ENCODE measurements around the gene ARHGAP6.

DNA sequence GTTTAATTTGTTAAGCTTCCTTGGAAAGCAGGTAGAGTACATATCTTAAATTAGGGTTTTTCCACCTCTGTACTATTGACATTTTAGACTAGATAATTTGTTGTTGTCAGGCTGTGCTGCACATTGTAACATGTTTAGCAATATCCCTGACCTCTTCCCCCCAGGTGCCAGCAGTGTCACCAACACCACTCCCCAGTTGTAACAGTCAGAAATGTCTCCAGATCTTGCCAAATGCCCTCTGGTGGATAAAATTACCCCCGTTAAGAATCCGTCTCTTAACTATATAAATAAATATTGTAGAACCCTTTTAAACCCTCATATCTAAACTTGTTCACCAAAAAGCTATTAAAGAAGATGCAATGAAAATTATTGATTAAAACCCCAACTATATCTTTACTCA is 161.5 kb downstream of the ARHGAP6 start:
- TF ChIP-seq CTCF (IDR thresholded peaks at IDR 0.05; ENCODE audit: insufficient read depth, low read length) (no peak), POLR2AphosphoS5 (IDR thresholded peaks at IDR 0.05; ENCODE audit: low read depth) (no peak)
- TF ChIP-seq, protein P1, sequence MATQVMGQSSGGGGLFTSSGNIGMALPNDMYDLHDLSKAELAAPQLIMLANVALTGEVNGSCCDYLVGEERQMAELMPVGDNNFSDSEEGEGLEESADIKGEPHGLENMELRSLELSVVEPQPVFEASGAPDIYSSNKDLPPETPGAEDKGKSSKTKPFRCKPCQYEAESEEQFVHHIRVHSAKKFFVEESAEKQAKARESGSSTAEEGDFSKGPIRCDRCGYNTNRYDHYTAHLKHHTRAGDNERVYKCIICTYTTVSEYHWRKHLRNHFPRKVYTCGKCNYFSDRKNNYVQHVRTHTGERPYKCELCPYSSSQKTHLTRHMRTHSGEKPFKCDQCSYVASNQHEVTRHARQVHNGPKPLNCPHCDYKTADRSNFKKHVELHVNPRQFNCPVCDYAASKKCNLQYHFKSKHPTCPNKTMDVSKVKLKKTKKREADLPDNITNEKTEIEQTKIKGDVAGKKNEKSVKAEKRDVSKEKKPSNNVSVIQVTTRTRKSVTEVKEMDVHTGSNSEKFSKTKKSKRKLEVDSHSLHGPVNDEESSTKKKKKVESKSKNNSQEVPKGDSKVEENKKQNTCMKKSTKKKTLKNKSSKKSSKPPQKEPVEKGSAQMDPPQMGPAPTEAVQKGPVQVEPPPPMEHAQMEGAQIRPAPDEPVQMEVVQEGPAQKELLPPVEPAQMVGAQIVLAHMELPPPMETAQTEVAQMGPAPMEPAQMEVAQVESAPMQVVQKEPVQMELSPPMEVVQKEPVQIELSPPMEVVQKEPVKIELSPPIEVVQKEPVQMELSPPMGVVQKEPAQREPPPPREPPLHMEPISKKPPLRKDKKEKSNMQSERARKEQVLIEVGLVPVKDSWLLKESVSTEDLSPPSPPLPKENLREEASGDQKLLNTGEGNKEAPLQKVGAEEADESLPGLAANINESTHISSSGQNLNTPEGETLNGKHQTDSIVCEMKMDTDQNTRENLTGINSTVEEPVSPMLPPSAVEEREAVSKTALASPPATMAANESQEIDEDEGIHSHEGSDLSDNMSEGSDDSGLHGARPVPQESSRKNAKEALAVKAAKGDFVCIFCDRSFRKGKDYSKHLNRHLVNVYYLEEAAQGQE (IDR thresholded peaks at IDR 0.05; ENCODE audit: insufficient replicate concordance, low read depth): no peak

Data from HL-60 (cell line).